WERI-Rb-1 (cell line): ENCODE measurements around the gene INKA2.

Experiments
- DNase-seq: peaks from one replicate; pipeline ENCODE4 v3.0.0-alpha.2; 2020
- H3K27ac ChIP-seq: fragments of 250-450 bp; sonication (Bioruptor Pico); 2 replicates; pipeline ENCODE4 v1.5.1; 2020; ENCODE audit warnings: mild to moderate bottlenecking, moderate library complexity
- H3K27me3 ChIP-seq: fragments of 250-450 bp; sonication (Bioruptor Pico); 2 replicates; pipeline ENCODE4 v1.5.1; 2021; ENCODE audit warnings: mild to moderate bottlenecking, low read depth, moderate library complexity; ENCODE audit not compliant: insufficient read depth, severe bottlenecking
- H3K36me3 ChIP-seq: fragments of 250-450 bp; sonication (Bioruptor Pico); 2 replicates; pipeline ENCODE4 v1.5.1; 2020; ENCODE audit warnings: mild to moderate bottlenecking, moderate library complexity
- H3K4me3 ChIP-seq: 2 replicates; pipeline ENCODE4 v1.5.1; 2011; ENCODE audit warnings: low read depth, mild to moderate bottlenecking, control low read depth, low read length
- H3K9me3 ChIP-seq: fragments of 250-450 bp; sonication (Bioruptor Pico); 2 replicates; pipeline ENCODE4 v1.5.1; 2021; ENCODE audit warnings: mild to moderate bottlenecking, moderate library complexity; ENCODE audit not compliant: severe bottlenecking
- CTCF ChIP-seq: IDR thresholded peaks from 2 replicates; pipeline ENCODE4 v1.5.1; 2011; ENCODE audit warnings: low read depth, mild to moderate bottlenecking, control low read depth, inconsistent platforms, low read length

INKA2 gene

GRCh38 chr1:111717450-111717849 lies 21.7 kb downstream of the INKA2 start:
- H3K9me3 ChIP-seq = no peaks in the 10 kb centered on the region
- H3K4me3 ChIP-seq = no peak overlapping the region
- TF ChIP-seq CTCF = no peak
- no peaks in the 10 kb centered on the region for H3K27me3 ChIP-seq
- H3K27ac ChIP-seq = no peak overlapping the region
- no peak for DNase-seq
- H3K36me3 ChIP-seq = no peaks in the 10 kb centered on the region

GRCh38 chr1:111716333-111716732 lies 22.9 kb downstream of the INKA2 start:
- no peak for TF ChIP-seq CTCF
- Histone ChIP-seq H3K4me3 (no peak overlapping the region), H3K27me3 (no peaks in the 10 kb centered on the region), H3K27ac (no peak overlapping the region), H3K36me3 (no peaks in the 10 kb centered on the region), H3K9me3 (no peaks in the 10 kb centered on the region)
- DNase-seq = no peak

- Histone ChIP-seq H3K27ac (no peak overlapping the region), H3K27me3 (no peaks in the 10 kb centered on the region), H3K36me3 (peaks cover 16% of the 10 kb centered on the region), H3K9me3 (no peaks in the 10 kb centered on the region), H3K4me3 (no peak overlapping the region)
- no peak for DNase-seq
- no peak for TF ChIP-seq CTCF
Observed at GRCh38 chr1:111709986-111710385, 29.2 kb downstream of the INKA2 start.

GRCh38 chr1:111707906-111708305 lies 31.3 kb downstream of the INKA2 start:
- H3K9me3 ChIP-seq = no peaks in the 10 kb centered on the region
- TF ChIP-seq CTCF = no peak
- peaks cover 29% of the 10 kb centered on the region for H3K36me3 ChIP-seq
- no peak overlapping the region for H3K4me3 ChIP-seq
- no peak overlapping the region for H3K27ac ChIP-seq
- no peak for DNase-seq
- H3K27me3 ChIP-seq = no peaks in the 10 kb centered on the region

GRCh38 chr1:111706921-111707320 lies 32.3 kb downstream of the INKA2 start:
- no peak overlapping the region for H3K4me3 ChIP-seq
- H3K27ac ChIP-seq = no peak overlapping the region
- no peak for TF ChIP-seq CTCF
- H3K36me3 ChIP-seq = peaks cover 29% of the 10 kb centered on the region
- DNase-seq = no peak
- no peaks in the 10 kb centered on the region for H3K9me3 ChIP-seq
- H3K27me3 ChIP-seq = no peaks in the 10 kb centered on the region

GRCh38 chr1:111705841-111706240 lies 33.4 kb downstream of the INKA2 start:
- Histone ChIP-seq H3K9me3 (no peaks in the 10 kb centered on the region), H3K27ac (no peak overlapping the region), H3K36me3 (peaks cover 30% of the 10 kb centered on the region), H3K4me3 (no peak overlapping the region), H3K27me3 (no peaks in the 10 kb centered on the region)
- DNase-seq = no peak
- TF ChIP-seq CTCF = no peak
